ENCODE data around the gene BEND3.

BEND3 gene

GRCh38 chr6:107060704-107061103 lies 54.6 kb downstream of the BEND3 start:
- peak overlapping the region; percentile 42; the same call in 1 of the 2 replicates for H2AFZ ChIP-seq (ENCODE audit: low read length)
- H3K4me2 ChIP-seq (ENCODE audit: low read depth, low read length), result peak overlapping the region; percentile 96
- H3K79me2 ChIP-seq (ENCODE audit: low read length), result no peaks in the 10 kb centered on the region
- TF ChIP-seq EZH2 (optimal IDR thresholded peaks at IDR 0.05; ENCODE audit: low read depth, low read length), result no peak
- TF ChIP-seq EZH2phosphoT487 (IDR thresholded peaks at IDR 0.05; ENCODE audit: low read length), result no peak
- no peak for TF ChIP-seq CTCF (IDR thresholded peaks at IDR 0.05; ENCODE audit: low read length)
- no peaks in the 10 kb centered on the region for H3K9me2 ChIP-seq (replicated peaks; ENCODE audit: insufficient read depth, low read length)
- peaks cover 57% of the 10 kb centered on the region for H3K4me1 ChIP-seq (ENCODE audit: low read length)
- H3K27me3 ChIP-seq (replicated peaks; ENCODE audit: insufficient read depth, low read length), result no peaks in the 10 kb centered on the region
- no peaks in the 10 kb centered on the region for H3K9me3 ChIP-seq (replicated peaks; ENCODE audit: insufficient read depth, low read length)
- no peak for DNase-seq
- H3F3A ChIP-seq (ENCODE audit: insufficient read depth, low read length), result peaks cover 46% of the 10 kb centered on the region
- peak overlapping the region; percentile 34 for H3K9ac ChIP-seq (ENCODE audit: low read length)
- no peaks in the 10 kb centered on the region for H3K36me3 ChIP-seq (replicated peaks; ENCODE audit: insufficient read depth, low read length)
- H4K20me1 ChIP-seq (ENCODE audit: insufficient read depth, low read length), result no peaks in the 10 kb centered on the region
- peak overlapping the region; percentile 93 for H3K27ac ChIP-seq (ENCODE audit: low read length)
- peak overlapping the region; percentile 12 for H3K4me3 ChIP-seq (ENCODE audit: low read length)

GRCh38 chr6:107059606-107060005 lies 55.7 kb downstream of the BEND3 start:
- no peak overlapping the region for H3K4me3 ChIP-seq (ENCODE audit: low read length)
- H3K4me1 ChIP-seq (ENCODE audit: low read length), result peaks cover 46% of the 10 kb centered on the region
- H3K9me3 ChIP-seq (replicated peaks; ENCODE audit: insufficient read depth, low read length), result no peaks in the 10 kb centered on the region
- TF ChIP-seq EZH2 (optimal IDR thresholded peaks at IDR 0.05; ENCODE audit: low read depth, low read length) (no peak), EZH2phosphoT487 (IDR thresholded peaks at IDR 0.05; ENCODE audit: low read length) (no peak), CTCF (IDR thresholded peaks at IDR 0.05; ENCODE audit: low read length) (no peak)
- H3K4me2 ChIP-seq (ENCODE audit: low read depth, low read length), result no peak overlapping the region
- H4K20me1 ChIP-seq (ENCODE audit: insufficient read depth, low read length), result no peaks in the 10 kb centered on the region
- peaks cover 40% of the 10 kb centered on the region for H3F3A ChIP-seq (ENCODE audit: insufficient read depth, low read length)
- H3K36me3 ChIP-seq (replicated peaks; ENCODE audit: insufficient read depth, low read length), result no peaks in the 10 kb centered on the region
- H3K27ac ChIP-seq (ENCODE audit: low read length), result peak overlapping the region; percentile 20; the same call in 1 of the 2 replicates
- H3K9ac ChIP-seq (ENCODE audit: low read length), result no peak overlapping the region
- peak overlapping the region; percentile 30; the same call in 1 of the 2 replicates for H2AFZ ChIP-seq (ENCODE audit: low read length)
- no peaks in the 10 kb centered on the region for H3K79me2 ChIP-seq (ENCODE audit: low read length)
- no peak for DNase-seq
- no peaks in the 10 kb centered on the region for H3K27me3 ChIP-seq (replicated peaks; ENCODE audit: insufficient read depth, low read length)
- no peaks in the 10 kb centered on the region for H3K9me2 ChIP-seq (replicated peaks; ENCODE audit: insufficient read depth, low read length)

GRCh38 chr6:107057679-107058078 lies 57.6 kb downstream of the BEND3 start:
- no peak for TF ChIP-seq CTCF (IDR thresholded peaks at IDR 0.05; ENCODE audit: low read length)
- no peaks in the 10 kb centered on the region for H3K9me3 ChIP-seq (replicated peaks; ENCODE audit: insufficient read depth, low read length)
- H3K27me3 ChIP-seq (replicated peaks; ENCODE audit: insufficient read depth, low read length), result no peaks in the 10 kb centered on the region

More at GRCh38 chr6:107057679-107058078, 57.6 kb downstream of the BEND3 start:
- Histone ChIP-seq H3K4me2 (ENCODE audit: low read depth, low read length) (no peak overlapping the region), H2AFZ (ENCODE audit: low read length) (no peak overlapping the region), H3K9me2 (replicated peaks; ENCODE audit: insufficient read depth, low read length) (no peaks in the 10 kb centered on the region), H3K4me3 (ENCODE audit: low read length) (no peak overlapping the region), H3F3A (ENCODE audit: insufficient read depth, low read length) (peaks cover 30% of the 10 kb centered on the region), H3K4me1 (ENCODE audit: low read length) (peaks cover 29% of the 10 kb centered on the region), H3K79me2 (ENCODE audit: low read length) (no peaks in the 10 kb centered on the region), H4K20me1 (ENCODE audit: insufficient read depth, low read length) (no peaks in the 10 kb centered on the region), H3K27ac (ENCODE audit: low read length) (no peak overlapping the region), H3K9ac (ENCODE audit: low read length) (no peak overlapping the region), H3K36me3 (replicated peaks; ENCODE audit: insufficient read depth, low read length) (no peaks in the 10 kb centered on the region)
- no peak for DNase-seq

Data from MM.1S (cell line).